Left forelimb (tissue), 1 donor: ENCODE data around the gene RUNX3.

Experiments used
- DNase-seq: peaks from one replicate; pipeline ENCODE4 v3.0.0-alpha.2; 2018; ENCODE audit warnings: low spot score

RUNX3 gene

GRCh38 chr1:24929398-24930259 is 447 bp downstream of the RUNX3 start:
- DNase-seq, result no peak

GRCh38 chr1:24928689-24929397 is 1.2 kb downstream of the RUNX3 start:
- no peak for DNase-seq

GRCh38 chr1:24927988-24928688 is 1.9 kb downstream of the RUNX3 start:
- DNase-seq, result no peak

- DNase-seq, result no peak
Observed at GRCh38 chr1:24927473-24927872, 2.6 kb downstream of the RUNX3 start.

- DNase-seq, result no peak
Observed at GRCh38 chr1:24926563-24927249, 3.4 kb downstream of the RUNX3 start.

GRCh38 chr1:24925963-24926362 is 4.1 kb downstream of the RUNX3 start:
- no peak for DNase-seq

- no peak for DNase-seq
Observed at GRCh38 chr1:24925082-24925779, 4.8 kb downstream of the RUNX3 start.

GRCh38 chr1:24923485-24924113 is 6.5 kb downstream of the RUNX3 start:
- no peak for DNase-seq

- DNase-seq, result no peak
Observed at GRCh38 chr1:24921938-24922662, 8.0 kb downstream of the RUNX3 start.

- no peak for DNase-seq
Observed at GRCh38 chr1:24921412-24921811, 8.7 kb downstream of the RUNX3 start.

GRCh38 chr1:24920533-24920925 is 9.5 kb downstream of the RUNX3 start:
- DNase-seq, result no peak

GRCh38 chr1:24919791-24920532 is 10.1 kb downstream of the RUNX3 start:
- no peak for DNase-seq

- no peak for DNase-seq
Observed at GRCh38 chr1:24918995-24919605, 11.0 kb downstream of the RUNX3 start.

GRCh38 chr1:24918370-24918769 is 11.7 kb downstream of the RUNX3 start:
- no peak for DNase-seq

- no peak for DNase-seq
Observed at GRCh38 chr1:24917327-24918074, 12.6 kb downstream of the RUNX3 start.

- DNase-seq, result no peak
Observed at GRCh38 chr1:24915816-24916602, 14.1 kb downstream of the RUNX3 start.

GRCh38 chr1:24914226-24915069 is 15.6 kb downstream of the RUNX3 start:
- no peak for DNase-seq
